HL-60/S4 (cell line): ENCODE measurements around the gene DPP7.

Experiments
- in situ Hi-C: fragments of 300-500 bp; cut with MboI; formaldehyde crosslinking; loops from 2 replicates; pipeline ENCODE4 v1.14.3; 2022; ENCODE audit warnings: low sequenced_read_pairs

The DPP7 gene

DNA sequence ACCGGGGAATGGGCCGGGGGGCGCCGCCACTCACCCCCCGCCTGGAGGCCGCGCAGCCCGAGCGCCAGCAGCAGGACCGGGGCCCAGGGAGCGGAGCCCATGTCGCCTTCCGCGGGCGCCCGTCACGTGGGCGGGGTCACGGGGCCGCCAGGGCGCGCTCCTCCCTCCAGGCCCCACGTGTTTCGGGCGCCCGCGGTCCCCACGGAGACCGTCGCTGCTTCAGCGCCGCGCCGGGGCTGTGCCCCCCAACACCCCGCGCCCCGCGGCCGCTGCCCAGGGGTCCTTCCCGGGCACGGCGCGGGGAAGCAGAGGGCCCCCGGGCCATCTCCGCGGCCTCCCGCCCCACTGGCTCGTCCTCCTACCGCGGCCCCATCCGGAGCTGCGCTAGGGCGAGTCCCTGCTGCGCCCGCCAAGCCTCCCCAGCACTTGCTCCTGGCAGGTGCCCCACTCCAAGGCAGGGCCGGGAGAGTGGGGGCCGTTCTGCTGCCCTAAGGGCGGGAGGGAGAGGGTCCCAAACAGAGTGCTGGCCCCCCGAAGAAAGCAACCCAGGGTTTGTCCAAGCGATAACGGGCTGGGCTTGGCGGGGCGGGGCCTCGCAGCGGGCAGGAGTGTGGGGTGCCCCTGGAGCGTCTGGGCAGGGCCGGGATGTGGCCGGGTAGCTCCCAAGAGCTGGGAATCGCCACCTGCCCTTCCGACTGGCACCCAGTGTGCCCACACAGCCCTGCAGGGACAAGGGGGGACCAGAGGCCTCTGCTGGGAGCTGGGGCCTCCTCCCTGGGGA lies at the start of gene DPP7:
Gene DPP7, minus strand, starts transcription at position 121 of the 781 bp plus-strand sequence. Its CDS starts 20 bp downstream, at position 101.
- in situ Hi-C loops: no loop called here

DNA sequence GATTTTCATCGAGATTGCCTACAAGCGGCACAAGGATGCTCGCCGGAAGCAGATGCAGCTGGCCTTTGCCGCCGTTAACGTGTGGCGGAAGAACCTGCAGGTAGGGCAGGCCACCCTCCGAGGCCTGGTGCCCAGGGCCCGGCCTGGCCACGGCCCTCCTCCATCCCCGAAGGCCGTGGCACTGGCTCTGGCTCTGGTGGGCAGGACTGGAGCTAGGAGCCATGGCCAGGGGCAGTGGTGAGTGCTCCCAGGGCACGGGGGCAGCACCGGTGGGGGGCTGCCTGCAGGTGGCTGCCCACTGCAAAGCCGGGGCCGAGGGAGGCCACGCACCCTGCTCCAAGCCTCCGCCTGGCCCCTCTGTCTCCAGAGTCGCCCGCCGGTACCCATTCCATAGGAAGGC lies 49.3 kb upstream of the DPP7 start:
- in situ Hi-C loops: no loop called here

DNA sequence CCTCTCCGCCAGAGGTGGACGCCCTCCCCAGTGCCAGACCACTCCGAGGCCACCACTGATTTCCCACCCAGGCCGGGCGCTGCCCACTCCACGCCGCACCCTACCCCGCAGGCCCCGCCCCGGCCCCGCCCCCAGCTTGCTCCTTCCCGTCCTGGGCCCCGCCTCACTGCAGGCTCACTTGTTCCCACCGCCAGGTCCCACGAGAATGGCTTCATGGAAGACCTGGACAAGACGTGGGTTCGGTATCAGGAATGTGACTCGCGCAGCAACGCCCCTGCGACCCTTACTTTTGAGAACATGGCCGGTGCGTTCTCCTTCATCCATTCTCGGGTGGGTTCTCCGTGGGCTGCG lies 48.8 kb upstream of the DPP7 start:
- in situ Hi-C loops: no loop called here

DNA sequence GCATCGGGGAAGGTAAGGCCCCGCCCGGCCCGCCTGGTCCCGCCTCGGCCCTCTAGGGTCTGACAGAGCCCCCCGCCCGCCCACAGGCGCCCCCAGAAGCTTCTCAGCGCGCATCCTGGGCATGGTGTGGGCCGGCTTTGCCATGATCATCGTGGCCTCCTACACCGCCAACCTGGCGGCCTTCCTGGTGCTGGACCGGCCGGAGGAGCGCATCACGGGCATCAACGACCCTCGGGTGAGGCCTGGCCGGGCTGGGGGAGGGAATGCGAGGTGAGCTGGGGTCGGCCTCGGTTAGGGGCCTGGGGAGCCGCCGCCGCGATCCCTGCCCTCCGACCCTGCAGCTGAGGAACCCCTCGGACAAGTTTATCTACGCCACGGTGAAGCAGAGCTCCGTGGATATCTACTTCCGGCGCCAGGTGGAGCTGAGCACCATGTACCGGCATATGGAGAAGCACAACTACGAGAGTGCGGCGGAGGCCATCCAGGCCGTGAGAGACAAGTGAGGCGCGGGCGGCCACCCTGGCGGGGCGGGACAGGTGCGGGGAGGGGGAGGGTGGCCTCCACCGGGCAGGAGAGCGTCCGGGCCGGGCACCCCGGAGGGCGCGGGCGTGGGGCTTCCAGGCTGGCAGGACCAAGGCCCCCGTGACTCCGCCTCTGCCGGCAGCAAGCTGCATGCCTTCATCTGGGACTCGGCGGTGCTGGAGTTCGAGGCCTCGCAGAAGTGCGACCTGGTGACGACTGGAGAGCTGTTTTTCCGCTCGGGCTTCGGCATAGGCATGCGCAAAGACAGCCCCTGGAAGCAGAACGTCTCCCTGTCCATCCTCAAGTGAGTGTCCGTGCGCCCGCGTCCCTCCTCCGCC lies 48.2 kb upstream of the DPP7 start:
- in situ Hi-C loops: no loop called here

DNA sequence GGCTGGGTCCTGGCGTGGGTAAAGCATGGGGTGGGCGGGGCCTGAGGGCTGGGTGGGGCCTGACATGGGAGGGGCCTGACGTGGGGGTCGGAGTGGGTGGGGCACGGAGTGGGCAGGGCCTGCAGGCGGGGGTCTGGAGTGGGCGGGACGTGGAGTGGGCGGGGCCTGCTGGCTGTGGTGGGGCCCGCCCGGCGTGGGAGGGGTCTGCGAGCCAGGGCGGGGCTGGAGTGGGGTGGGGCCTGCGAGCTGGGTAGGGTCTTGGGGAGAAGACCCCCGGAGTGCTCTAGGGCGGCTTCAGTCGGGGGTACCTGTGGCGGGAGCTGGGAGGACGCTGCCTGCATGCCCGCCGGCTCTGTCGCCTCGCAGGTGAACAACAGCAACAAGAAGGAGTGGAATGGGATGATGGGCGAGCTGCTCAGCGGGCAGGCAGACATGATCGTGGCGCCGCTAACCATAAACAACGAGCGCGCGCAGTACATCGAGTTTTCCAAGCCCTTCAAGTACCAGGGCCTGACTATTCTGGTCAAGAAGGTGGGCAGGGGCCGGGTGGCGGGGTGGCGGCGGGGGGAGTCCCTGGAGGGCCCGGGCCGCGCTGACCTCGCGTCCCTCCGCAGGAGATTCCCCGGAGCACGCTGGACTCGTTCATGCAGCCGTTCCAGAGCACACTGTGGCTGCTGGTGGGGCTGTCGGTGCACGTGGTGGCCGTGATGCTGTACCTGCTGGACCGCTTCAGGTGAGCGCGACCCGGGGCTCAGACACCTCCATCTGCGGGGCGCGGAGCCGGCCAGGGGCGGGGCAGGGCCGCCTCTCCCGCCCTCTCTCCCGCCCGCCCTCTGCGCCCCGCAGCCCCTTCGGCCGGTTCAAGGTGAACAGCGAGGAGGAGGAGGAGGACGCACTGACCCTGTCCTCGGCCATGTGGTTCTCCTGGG lies 47.3 kb upstream of the DPP7 start:
- in situ Hi-C loops: no loop called here

DNA sequence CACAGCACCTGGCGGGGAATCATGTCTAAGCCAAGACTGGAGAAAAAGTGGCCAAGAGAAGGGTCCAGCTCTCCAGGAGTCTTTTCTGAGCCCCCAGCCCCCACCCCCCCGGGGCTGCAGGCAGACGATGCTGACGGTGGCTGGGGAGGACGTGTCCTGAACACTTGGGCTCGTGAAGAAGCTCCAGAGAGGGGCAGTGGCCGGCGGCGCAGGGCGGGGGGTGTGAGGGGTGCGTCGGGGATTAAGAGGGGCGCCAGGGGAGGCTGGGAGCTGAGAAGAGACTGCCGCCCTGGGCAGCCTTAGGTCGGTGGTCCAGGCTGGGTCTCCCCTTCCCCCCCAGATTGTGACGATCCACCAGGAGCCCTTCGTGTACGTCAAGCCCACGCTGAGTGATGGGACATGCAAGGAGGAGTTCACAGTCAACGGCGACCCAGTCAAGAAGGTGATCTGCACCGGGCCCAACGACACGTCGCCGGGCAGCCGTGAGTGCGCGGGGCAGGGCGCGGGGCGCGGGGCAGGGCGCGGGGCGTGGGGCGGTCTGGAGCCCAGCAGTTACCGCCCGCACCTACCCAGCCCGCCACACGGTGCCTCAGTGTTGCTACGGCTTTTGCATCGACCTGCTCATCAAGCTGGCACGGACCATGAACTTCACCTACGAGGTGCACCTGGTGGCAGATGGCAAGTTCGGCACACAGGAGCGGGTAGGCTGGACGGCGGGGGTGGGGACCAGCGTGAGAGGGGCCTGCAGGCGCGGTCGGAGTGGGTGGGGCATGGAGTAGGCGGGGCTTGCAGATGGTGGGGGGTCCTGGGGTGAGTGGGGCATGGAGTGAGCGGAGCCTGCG lies 46.4 kb upstream of the DPP7 start:
- in situ Hi-C loops: no loop called here

DNA sequence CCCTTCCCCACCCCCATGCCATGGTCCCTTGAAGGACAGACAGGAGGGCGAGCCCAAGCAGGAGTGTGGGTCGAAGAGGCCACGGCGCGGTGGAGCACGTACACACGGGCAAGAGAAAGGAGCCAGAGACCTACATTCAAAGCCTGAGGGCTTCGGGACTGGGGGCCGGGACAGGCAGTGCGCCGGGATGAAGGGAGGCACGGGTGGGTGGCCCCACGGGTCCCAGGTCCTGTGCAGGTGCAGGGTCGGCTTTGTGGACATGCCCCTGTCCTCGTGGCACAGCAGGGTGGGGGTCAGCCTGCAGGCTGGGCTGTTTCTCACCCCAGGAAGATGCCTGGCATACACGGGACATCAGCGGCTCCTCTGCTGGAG lies 45.5 kb upstream of the DPP7 start:
- in situ Hi-C loops: no loop called here

DNA sequence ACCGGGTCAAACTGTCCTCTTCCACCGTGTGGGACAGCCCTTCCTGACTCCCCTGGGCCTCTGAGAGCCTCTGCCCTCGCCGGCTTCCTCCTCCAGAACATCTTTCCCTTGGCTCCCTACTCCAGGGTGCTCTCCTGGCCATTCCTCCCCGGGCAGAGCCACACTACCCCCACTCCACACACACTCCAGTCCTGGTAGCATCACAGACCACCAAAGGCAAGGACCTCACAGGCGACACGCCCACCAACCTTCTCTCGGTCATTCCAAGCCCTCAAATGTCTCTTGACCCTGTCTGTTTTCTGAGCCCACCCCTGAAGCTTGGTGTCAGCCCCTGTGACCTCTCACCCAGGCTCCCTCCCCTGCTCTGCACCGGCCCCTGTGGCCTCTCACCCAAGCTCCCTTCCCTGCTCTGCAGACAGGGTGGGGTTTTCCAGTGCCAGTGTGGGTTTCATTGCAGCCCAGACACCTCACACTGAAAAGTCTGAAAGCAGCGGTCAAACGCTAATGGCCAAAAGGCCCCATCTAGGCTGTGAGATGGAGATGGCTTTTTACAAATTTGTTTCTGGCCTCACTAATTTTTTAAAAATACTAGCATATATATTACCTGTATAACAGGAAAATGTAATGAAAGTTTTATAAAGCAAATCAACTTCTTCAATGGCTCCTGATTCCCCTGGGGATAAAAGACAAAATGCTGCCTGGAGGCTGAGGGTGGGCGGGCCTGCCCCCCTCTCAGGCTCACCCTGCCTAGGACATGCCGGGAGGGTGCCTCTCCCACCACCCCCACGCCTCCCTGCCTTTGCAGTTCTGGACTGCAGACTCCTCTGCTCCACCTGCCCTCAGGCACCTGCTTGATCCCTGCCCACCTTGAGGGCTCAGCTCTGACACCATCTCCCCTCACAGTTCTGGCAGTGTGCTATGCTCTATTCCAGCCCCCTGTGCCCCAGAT lies 44.8 kb upstream of the DPP7 start:
- in situ Hi-C loops: no loop called here

DNA sequence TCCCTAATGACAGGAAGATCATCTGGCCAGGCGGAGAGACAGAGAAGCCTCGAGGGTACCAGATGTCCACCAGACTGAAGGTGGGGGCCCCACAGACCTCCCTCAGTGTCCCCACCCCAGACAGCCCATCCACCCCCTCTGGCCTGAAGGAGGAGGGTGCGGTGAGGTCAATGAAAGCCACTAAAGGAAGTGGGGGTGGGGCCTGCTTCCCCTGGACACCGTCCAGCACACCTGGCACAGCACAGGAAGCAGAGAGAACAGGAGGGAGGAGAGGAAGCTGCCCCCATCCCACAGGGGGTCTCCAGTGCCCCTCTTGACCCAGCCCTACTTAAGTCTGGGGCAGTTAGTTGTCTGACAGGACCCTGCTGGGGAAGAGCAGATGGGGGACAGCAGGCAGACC lies 44.1 kb upstream of the DPP7 start:
- in situ Hi-C loops: no loop called here

DNA sequence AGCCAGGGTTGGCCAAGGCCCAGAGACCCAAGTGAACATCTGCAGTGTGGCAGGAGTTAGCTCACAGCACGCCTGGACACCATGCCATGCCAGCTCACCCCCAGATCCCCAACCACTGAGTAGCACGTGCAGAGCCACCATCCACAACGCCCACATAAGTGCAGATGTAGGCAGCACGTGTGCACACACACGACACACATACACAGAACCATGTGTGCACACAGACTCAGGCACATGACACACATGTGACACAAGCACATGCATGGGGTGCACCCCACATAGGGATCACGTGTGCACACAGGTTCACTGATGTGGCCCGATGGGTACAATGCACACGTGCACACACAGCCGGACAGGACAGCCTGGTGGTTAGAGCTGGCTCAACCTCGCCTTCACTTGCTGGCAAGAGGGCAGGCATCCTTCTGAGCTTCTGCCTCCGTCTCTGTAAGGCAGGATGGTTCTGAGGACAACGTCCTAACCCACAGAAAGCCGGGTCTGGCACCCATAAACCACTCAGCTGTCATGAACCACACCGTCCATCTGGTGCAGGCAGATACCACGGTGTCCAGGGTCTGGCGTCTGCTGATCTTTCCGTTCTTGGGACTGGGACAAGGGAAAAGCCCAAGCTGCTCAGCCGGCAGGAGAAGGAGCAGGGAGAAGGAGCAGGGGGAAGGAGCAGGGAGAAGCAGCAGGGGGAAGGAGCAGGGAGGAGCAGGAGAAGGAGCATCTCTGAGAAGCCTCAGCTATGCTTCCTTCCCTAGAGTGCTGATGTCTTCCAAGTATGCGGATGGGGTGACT lies 43.3 kb upstream of the DPP7 start:
- in situ Hi-C loops: no loop called here

DNA sequence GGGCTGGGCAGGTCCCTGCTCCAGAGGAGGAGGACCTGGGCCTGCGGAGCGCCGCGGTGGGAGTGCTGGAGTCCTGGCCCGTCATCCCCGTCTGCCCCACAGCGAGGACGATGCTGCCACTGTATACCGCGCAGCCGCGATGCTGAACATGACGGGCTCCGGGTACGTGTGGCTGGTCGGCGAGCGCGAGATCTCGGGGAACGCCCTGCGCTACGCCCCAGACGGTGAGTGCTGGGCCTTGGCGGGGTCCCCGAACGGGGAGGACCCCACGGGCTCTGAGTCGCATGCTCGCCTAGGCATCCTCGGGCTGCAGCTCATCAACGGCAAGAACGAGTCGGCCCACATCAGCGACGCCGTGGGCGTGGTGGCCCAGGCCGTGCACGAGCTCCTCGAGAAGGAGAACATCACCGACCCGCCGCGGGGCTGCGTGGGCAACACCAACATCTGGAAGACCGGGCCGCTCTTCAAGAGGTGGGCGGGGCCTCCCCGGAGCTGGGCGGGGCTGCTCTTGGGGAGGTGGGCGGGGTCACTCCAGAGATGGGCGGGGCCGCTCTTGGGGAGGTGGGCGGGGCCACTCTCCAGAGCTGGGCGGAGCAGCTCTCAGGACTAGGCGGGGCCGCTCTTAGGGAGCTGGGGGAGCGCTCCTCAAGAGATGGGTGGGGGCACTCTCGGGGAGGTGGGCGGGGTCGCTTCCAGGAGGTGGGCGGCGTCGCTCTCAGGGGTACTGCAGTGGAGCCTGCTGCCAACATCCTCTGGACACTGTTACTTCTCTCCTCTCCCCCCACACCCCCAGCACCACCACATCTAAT lies 42.2 kb upstream of the DPP7 start:
- in situ Hi-C loops: no loop called here

DNA sequence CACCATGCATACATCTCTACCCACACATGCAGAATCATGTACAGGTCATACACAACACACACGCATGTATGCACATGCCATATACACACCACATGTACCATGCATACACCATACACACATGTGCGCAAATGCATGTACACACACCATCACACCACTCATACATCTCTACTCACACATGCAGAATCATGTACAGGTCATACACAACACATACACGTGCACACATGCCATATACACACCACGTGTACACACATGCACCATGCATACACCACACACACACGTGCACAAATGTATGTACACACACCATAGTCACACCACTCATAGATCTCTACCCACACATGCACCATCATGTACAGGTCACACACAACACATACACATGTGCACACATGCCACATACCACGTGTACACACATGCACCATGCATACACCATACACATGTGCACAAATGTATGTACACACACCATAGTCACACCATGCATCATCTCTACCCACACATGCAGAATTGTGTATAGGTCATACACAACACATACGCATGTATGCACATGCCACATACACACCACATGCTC lies 38.4 kb upstream of the DPP7 start:
- in situ Hi-C loops: no loop called here

DNA sequence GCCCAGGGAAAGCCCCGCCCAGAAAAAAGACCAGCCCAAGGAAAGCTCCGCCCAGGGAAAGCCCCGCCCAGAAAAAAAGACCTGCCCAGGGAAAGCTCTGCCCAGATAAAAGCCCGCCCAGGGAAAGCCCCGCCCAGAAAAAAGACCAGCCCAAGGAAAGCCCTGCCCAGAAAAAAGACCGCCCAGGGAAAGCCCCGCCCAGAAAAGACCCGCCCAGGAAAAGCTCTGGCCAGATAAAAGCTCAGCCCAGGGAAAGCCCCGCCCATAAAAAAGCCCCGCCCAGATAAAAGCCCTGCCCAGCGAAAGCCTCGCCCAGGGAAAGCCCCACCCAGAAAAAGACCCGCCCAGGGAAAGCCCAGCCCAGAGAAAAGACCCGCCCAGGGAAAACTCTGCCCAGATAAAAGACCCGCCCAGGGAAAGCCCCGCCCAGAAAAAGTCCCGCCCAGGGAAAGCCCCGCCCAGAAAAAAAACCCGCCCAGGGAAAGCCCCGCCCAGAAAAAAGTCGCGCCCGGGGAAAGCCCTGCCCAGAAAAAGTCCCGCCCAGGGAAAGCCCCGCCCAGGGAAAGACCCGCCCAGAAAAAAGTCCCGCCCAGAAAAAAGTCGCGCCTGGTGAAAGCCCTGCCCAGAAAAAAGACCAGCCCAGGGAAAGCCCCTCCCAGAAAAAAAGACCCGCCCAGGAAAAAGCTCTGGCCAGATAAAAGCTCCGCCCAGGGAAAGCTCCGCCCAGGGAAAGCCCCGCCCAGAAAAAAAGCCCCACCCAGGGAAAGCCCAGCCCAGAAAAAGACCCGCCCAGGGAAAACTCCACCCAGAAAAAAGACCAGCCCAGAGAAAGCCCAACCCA lies 36.3 kb upstream of the DPP7 start:
- in situ Hi-C loops: no loop called here

DNA sequence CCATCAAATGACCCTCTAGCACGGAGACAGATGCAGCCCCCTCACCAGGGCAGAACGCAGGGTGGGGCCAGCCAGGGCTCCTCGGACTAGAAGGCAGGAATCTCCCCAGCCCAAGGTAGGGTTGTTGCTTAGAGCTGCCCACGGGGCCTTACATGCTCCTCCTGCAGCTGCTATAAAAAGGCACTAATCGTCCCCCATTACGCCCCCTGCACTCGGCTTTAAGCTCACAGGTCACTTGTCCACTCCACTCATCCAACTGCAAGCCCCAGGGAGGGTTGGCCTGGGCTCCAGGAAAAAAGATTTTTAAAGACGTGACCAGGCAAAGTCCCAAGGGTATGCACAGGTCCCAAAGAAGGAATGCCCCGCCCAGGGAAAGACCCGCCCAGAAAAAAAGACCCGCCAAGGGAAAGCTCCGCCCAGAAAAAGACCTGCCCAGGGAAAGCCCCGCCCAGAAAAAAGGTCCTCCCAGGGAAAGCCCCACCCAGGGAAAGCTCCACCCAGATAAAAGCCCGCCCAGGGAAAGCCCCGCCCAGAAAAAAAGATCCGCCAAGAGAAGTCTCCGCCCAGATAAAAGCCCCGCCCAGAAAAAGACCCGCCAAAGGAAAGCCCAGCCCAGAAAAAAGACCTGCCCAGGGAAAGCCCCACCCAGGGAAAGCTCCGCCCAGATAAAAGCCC lies 35.5 kb upstream of the DPP7 start:
- in situ Hi-C loops: no loop called here

DNA sequence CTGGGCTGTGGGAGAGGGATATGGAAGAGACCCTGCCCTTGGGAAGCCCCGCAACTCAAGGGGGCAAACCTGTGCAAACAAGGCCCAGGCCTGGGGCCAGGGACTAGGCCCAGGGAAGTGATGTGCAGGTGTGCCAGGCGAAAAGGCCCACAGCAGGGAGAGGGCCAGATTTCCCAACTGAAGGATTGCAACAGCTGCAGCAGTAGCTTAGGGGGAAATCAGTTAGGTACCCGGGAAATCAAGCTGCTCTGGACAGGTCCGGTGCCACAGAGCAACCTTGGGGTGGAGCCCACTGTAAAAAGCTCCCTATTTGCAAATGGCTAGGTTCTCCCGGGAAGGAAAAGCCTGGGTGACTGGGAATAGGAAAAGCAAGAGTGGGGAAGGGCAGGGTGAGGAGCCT lies 34.8 kb upstream of the DPP7 start:
- in situ Hi-C loops: no loop called here

DNA sequence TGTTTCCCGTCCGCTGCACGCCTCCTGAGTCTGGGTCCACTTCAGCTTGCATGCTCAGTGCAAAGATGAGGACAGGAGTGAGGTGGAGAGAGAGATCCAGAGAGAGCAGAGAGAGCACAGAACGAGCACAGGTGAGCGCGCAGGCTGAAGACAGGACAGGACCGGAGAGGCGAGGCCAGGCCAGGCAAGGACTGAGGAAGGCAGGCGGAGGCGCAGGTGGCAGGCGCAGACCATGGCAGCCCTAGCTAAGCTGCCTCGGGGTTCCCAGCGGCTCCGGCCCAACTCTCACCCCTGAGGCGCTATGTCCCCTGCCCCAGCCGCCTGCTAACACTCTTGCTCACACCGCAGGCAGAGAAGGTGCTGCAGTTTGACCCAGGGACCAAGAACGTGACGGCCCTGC lies 34.1 kb upstream of the DPP7 start:
- in situ Hi-C loops: no loop called here
